Posterior vena cava (tissue), 2 donors: ENCODE measurements around the gene ANKS3. TPM values are rescaled to one million over a fixed set of nuclear protein-coding genes. Genes with fewer than 3 reads are reported as not detected.

ENCODE experiments used
- DNase-seq: peaks from one replicate; pipeline ENCODE4 v3.0.0-alpha.2; 2020; ENCODE audit warnings: low spot score
- intact Hi-C, 2 donors: fragments of 100-400 bp; cut with DNase I; formaldehyde crosslinking; loops; one replicate each; pipeline versions ENCODE4 v1.14.1 to v1.14.2; 2022 to 2023
- total RNA-seq, 2 donors: library from RNA; stranded (reverse); fragmentation: NEBNext Ultra II Directional; extraction: Animal tissue kit (Norgen Biotek cat#: 25700); gene quantifications; one replicate each; pipeline ENCODE4 v1.2.1, GENCODE V29; 2021
- donor health status: DM: yes; HTN: yes; CAD: no.
- donor health status: DM: yes; HTN: yes; CAD: no.

Gene ANKS3
- total RNA-seq, 2 donors from 2014 or later: 17.0 to 17.8 TPM

- peak; percentile 95 for DNase-seq
Observed at GRCh38 chr16:4734730-4735535, 862 bp upstream of the ANKS3 start.

GRCh38 chr16:4733747-4734062, 366 bp downstream of the ANKS3 start:
- no peak for DNase-seq
- intact Hi-C loops: no loop called here

More at GRCh38 chr16:4734730-4735535, 862 bp upstream of the ANKS3 start:
- intact Hi-C loops: no loop called here

- DNase-seq: no peak
- intact Hi-C loops: no loop called here
Observed at GRCh38 chr16:4733211-4733742, 794 bp downstream of the ANKS3 start.

DNA sequence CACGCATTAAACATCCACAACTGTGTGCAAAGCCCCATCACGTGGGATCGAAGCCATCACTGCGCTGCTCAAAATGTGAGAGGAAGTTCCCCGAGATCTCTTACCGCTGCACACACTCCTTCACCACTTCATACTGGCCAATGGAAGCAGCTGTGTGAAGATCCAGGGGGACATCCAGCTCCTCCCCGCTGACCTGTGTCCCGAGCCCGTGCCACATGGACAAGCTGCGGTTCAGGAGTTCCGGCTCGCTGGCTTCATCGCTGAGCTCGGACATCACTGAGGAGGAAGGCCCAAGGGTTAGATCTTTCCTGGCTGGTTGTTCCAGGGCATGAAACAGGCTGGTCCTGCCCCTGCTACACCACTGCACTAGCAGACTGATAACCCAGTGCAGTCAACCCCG, 4.2 kb downstream of the ANKS3 start:
- intact Hi-C loops: no loop called here
- DNase-seq: no peak

DNA sequence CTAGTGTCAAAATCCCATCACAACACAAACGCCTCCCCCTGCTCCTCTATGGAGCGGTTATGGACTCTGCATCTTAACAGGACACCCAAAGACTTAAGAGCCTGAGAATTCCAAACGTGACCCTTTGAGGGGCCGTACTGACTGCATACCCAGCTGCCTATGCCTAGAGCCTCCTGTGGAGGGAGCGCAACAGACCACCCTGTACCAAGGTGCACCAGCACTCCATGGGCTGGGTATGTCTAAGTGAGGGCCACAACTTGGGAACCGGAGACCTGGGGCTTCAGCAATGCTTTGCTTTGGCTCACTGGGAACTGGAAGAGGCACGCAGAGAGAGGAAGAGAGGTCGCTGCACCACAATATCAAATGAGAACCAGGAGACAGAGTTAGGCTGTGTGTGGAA, 5.4 kb downstream of the ANKS3 start:
- intact Hi-C loops: no loop called here
- no peak for DNase-seq

- DNase-seq: no peak
- intact Hi-C loops: no loop called here
Observed at GRCh38 chr16:4726616-4727015, 7.5 kb downstream of the ANKS3 start.

GRCh38 chr16:4724661-4725270, 9.3 kb downstream of the ANKS3 start:
- intact Hi-C loops: no loop called here
- no peak for DNase-seq

DNA sequence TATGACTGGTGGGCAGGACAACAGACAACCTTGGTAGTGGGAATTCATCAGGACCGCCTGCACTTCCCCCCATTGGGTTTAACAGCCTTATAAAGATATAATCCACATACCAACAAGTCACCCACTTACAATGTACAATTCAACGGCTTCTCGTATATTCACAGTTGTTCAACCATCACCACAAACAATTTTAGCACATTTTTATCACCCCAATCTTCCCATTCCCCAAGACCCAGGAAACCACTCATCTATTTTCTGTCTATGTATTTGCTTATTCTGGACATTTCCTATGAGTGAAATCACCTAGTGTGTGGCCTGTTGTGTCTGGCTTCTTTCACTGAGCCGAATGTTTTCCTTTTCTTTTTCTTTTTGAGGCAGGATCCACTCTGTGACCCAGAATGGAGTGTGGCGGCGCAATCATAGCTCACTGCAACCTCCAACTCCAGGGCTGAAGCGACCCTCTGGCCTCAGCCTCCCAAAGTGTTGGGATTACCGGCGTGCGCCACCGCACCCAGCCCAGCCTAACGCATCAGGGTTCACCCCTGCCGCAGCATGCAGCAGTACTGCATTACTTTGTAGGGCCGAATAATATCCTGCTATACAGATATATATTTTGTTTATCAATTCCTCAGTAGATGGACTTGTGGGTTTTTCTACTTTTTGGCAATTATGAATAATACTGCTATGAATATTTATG, 10.9 kb downstream of the ANKS3 start:
- intact Hi-C loops: no loop called here
- no peak for DNase-seq

GRCh38 chr16:4718466-4718865, 15.6 kb downstream of the ANKS3 start:
- DNase-seq: no peak
- intact Hi-C loops: no loop called here

GRCh38 chr16:4714996-4715395, 19.1 kb downstream of the ANKS3 start:
- DNase-seq: no peak
- intact Hi-C loops: no loop called here

DNA sequence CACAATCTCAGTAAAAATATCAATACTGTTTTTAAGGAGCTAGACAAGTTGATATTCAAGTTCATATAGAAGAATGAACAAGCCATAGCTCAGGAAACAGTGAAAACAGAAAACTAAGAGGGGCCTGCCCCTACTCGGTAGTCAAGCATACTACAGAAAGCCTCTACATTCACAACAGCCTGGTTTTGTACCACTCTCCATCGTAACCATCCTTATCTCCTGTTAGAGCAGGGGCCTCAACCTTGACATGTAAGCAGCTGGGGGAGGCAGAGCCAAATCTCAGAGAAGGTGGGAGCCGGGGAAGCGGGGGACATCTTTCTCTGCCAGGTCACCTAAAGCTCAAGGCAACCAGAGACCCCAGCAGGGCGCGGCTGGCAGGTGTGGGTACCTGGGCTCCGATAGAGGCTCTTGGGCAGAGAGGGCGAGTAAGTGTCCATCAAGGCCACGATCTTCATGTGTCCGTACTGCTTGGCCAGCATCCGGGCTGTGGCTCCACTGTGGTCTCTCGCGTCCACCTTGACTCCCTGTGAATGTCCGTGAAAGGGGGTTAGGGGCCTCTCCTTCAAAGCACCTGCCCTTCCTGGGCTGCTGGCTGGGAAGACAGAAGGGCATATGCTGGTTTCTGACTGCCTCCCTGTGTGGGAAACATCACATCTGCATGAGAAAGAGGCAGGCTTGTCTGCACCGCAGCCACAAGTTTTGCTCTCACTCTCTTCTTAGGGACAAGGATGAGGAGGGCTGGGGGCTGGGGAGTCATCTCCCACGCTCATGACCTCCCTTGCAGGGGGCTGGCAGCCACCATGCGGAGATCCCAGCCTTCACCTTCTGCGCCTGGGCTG, 20.2 kb downstream of the ANKS3 start:
- DNase-seq: no peak
- intact Hi-C loops: no loop called here

DNA sequence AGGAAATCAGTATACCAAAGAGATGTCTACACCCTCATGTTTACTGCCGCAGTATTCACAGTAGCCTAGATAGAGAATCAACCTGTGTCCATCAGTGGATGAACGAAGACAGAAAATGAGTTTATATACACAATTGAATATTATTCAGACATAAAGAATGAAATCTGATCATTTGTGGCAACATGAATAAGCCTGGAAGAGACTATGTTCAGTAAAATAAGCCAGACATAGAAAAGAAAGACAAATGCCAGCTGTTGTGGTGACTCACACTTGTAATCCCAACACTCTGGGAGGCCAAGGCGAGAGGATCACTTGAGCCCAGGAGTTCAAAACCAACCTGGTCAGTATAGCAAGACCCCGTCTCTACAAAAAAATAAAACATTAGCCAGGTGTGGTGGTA, 24.6 kb downstream of the ANKS3 start:
- DNase-seq: no peak
- intact Hi-C loops: loop anchor here in 1 of 2 donors (2.0 kb wide), 1 partner anchor 41 kb away; no protein-coding TSS in a partner anchor

- DNase-seq: no peak
- intact Hi-C loops: no loop called here
Observed at GRCh38 chr16:4706871-4707270, 27.2 kb downstream of the ANKS3 start.

DNA sequence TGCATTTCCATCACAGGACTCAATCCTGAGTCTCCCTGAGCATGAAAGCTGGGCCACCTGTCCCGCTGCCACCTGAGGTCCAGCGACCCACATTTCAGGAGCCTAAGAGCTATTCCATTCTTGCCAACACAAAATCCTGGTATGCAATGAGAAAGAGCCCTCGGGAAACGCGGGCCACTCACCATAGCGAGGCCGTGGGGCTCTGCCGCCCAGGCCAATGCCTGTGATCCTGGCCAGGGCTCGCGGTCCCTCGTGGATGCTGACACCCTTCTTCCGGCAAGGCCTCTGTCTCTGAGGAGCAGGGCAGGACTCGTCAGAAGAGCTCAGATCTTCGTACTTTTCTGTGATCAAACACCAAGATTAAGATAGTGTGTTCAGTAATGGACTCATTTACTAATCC, 29.2 kb downstream of the ANKS3 start:
- DNase-seq: no peak
- intact Hi-C loops: no loop called here

DNA sequence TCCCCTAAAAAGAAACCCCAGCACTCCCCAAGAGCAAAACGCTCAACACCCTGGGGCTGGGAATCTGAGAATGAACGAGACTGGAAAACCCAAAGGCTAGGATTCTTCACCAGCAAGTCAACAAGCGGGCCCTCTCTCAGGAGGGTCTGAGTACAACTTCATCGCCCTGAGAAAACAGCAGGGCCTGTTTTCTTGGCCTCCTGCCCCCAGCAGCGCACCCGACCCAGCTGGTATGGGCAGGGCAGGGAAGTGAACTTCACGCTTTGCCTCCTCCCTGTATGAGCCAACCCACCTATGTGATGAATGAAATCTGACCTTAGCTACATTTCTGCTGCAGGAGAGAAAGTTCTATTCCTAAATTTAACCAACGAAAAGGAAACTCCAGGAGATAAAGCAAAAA, 29.6 kb downstream of the ANKS3 start:
- DNase-seq: no peak
- intact Hi-C loops: no loop called here

DNA sequence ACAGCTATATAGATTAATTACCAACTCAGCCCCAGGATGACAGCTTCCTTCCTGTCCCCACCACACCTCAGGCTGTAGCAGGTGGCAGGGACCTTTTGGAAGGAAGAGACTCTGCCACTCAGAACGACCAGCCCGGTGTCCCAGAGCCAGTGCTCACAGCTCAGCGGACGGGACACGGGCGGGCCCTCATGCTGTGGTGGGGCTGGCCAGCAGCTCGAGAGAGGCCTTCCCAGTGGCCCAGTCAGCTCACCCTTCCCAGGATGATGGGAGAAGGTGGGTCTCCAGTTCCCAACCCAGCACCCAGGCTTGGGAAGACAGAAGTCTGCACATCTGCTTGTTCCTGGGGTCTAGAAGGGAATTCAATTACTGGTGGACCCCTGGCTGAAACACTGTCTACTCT, 30.2 kb downstream of the ANKS3 start:
- DNase-seq: no peak
- intact Hi-C loops: no loop called here

- intact Hi-C loops: no loop called here
- no peak for DNase-seq
Observed at GRCh38 chr16:4702466-4702808, 31.6 kb downstream of the ANKS3 start.

GRCh38 chr16:4701791-4702465, 32.1 kb downstream of the ANKS3 start:
- no peak for DNase-seq
- intact Hi-C loops: no loop called here
